DND-41 (cell line): Measurements from ENCODE around the gene MTHFR.

Source experiments
- ATAC-seq: fragments of 200-7000 bp; cut with Tn5 transposase; 3 replicates; pipeline ENCODE4 v1.9.1; 2021; ENCODE audit warnings: low read depth; ENCODE audit not compliant: insufficient read depth
- DNase-seq: peaks from one replicate; pipeline ENCODE4 v3.0.0-alpha.2; 2020
- H2AFZ ChIP-seq: 2 replicates; pipeline ENCODE4 v1.6.0; 2012; ENCODE audit warnings: low read depth, low read length
- H3K27ac ChIP-seq: 2 replicates; pipeline ENCODE4 v1.5.1; 2012; ENCODE audit warnings: low read length, inconsistent platforms
- H3K27me3 ChIP-seq: fragments of 200-600 bp; sonication (generic); 2 replicates; pipeline ENCODE4 v1.6.0; 2012; ENCODE audit warnings: low read length, mild to moderate bottlenecking, inconsistent platforms; ENCODE audit not compliant: insufficient read depth, poor library complexity
- H3K36me3 ChIP-seq: 2 replicates; pipeline ENCODE4 v1.5.1; 2012; ENCODE audit warnings: low read length, inconsistent platforms; ENCODE audit not compliant: insufficient read depth
- H3K4me1 ChIP-seq: 2 replicates; pipeline ENCODE4 v1.5.1; 2012; ENCODE audit warnings: mild to moderate bottlenecking, low read length; ENCODE audit not compliant: insufficient read depth
- H3K4me2 ChIP-seq: 2 replicates; pipeline ENCODE4 v1.6.0; 2012; ENCODE audit warnings: mild to moderate bottlenecking, moderate library complexity, low read length, inconsistent platforms; ENCODE audit not compliant: insufficient read depth
- H3K4me3 ChIP-seq, 2 experiments: fragments of 200-600 bp in 1 of 2; shearing (Covaris generic) in 1 of 2; 2 replicates each; pipeline ENCODE4 v1.5.1; 2012 to 2016; ENCODE audit warnings: inconsistent platforms in 2 of 2, low read length in 2 of 2, mild to moderate bottlenecking in 2 of 2, low read depth in 1 of 2, moderate library complexity in 1 of 2
- H3K79me2 ChIP-seq: 2 replicates; pipeline ENCODE4 v1.6.0; 2012; ENCODE audit warnings: low read length, inconsistent platforms; ENCODE audit not compliant: insufficient read depth
- H3K9ac ChIP-seq: 2 replicates; pipeline ENCODE4 v1.6.0; 2012; ENCODE audit warnings: low read depth, mild to moderate bottlenecking, inconsistent platforms, low read length, moderate library complexity
- H3K9me3 ChIP-seq: 2 replicates; pipeline ENCODE4 v1.5.1; 2012; ENCODE audit warnings: low read length, moderate library complexity, mild to moderate bottlenecking, inconsistent platforms; ENCODE audit not compliant: insufficient read depth, severe bottlenecking
- H4K20me1 ChIP-seq: 2 replicates; pipeline ENCODE4 v1.6.0; 2012; ENCODE audit warnings: low read length; ENCODE audit not compliant: insufficient read depth
- EZH2 ChIP-seq: IDR thresholded peaks from 3 replicates; pipeline ENCODE4 v1.6.1; 2012; ENCODE audit warnings: borderline replicate concordance, low read depth, mild to moderate bottlenecking, moderate library complexity, low read length, inconsistent platforms; ENCODE audit not compliant: severe bottlenecking
- TF ChIP-seq, protein P1 (sequence below): IDR thresholded peaks from 2 replicates; pipeline ENCODE4 v1.5.1; 2012; ENCODE audit warnings: borderline replicate concordance, low read length, moderate library complexity, mild to moderate bottlenecking; ENCODE audit not compliant: poor library complexity, severe bottlenecking; ENCODE audit errors: extremely low read depth

The MTHFR gene

DNA sequence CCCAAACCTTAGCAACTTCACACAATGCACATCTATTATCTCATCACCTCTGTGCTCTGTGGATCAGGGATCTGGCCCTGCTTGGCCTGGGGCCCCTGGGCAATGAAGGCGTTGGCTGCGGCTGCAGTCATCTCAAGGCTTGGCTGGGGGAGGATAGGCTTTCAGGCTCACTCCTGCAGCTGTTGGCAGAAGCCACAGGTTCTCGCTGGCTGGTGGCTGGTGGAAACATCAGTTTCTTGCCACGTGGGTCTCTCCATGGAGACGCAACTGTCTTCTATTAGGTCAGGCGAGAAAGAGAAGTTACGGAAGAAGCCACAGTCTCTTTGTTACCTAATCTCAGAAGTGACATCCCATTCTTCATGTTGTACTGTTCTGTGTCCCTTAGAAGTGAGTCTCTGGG lies 45.4 kb upstream of the MTHFR start:
- Histone ChIP-seq H2AFZ (no peak overlapping the region), H3K9me3 (no peaks in the 10 kb centered on the region), H3K27ac (no peak overlapping the region), H3K79me2 (no peaks in the 10 kb centered on the region), H3K27me3 (no peaks in the 10 kb centered on the region), H3K9ac (no peak overlapping the region), H3K4me1 (no peaks in the 10 kb centered on the region), H3K36me3 (no peaks in the 10 kb centered on the region), H3K4me3 (no peak overlapping the region), H4K20me1 (peaks cover 16% of the 10 kb centered on the region), H3K4me2 (no peak overlapping the region)
- ATAC-seq (peak; percentile 81), DNase-seq (peak; percentile 36)
- TF ChIP-seq, protein P1, sequence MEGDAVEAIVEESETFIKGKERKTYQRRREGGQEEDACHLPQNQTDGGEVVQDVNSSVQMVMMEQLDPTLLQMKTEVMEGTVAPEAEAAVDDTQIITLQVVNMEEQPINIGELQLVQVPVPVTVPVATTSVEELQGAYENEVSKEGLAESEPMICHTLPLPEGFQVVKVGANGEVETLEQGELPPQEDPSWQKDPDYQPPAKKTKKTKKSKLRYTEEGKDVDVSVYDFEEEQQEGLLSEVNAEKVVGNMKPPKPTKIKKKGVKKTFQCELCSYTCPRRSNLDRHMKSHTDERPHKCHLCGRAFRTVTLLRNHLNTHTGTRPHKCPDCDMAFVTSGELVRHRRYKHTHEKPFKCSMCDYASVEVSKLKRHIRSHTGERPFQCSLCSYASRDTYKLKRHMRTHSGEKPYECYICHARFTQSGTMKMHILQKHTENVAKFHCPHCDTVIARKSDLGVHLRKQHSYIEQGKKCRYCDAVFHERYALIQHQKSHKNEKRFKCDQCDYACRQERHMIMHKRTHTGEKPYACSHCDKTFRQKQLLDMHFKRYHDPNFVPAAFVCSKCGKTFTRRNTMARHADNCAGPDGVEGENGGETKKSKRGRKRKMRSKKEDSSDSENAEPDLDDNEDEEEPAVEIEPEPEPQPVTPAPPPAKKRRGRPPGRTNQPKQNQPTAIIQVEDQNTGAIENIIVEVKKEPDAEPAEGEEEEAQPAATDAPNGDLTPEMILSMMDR: no peak
- TF ChIP-seq EZH2: no peak

DNA sequence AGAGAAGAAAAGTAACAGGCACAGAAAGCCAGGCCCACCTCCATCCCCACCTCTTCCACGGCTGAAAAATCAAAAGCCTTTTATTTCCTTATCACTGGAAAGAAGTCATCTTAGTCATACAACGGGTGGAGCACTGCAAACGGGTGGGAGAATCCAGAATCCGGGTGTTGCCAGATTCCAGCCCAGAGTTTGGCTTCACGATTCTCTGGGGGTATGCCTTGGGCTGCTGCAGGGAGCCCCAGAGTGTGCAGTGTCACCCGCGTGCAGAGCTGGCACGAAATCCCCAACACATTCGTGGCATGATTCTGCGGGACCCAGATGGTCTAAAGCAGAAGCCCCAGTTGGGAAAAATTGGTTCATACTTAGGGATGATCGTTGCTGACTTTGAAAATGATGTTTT lies 44.4 kb upstream of the MTHFR start:
- no peaks in the 10 kb centered on the region for H3K4me1 ChIP-seq
- H3K4me2 ChIP-seq: no peak overlapping the region
- no peaks in the 10 kb centered on the region for H3K79me2 ChIP-seq
- H3K36me3 ChIP-seq: peaks cover 5% of the 10 kb centered on the region; the same call in 1 of the 2 replicates
- H3K27ac ChIP-seq: no peak overlapping the region
- no peak overlapping the region for H2AFZ ChIP-seq
- no peak for TF ChIP-seq EZH2
- TF ChIP-seq, protein P1: no peak
- no peaks in the 10 kb centered on the region for H3K9me3 ChIP-seq
- H3K9ac ChIP-seq: no peak overlapping the region
- H3K4me3 ChIP-seq: no peak overlapping the region
- peaks cover 21% of the 10 kb centered on the region for H4K20me1 ChIP-seq
- ATAC-seq: no peak
- no peak for DNase-seq
- no peaks in the 10 kb centered on the region for H3K27me3 ChIP-seq

DNA sequence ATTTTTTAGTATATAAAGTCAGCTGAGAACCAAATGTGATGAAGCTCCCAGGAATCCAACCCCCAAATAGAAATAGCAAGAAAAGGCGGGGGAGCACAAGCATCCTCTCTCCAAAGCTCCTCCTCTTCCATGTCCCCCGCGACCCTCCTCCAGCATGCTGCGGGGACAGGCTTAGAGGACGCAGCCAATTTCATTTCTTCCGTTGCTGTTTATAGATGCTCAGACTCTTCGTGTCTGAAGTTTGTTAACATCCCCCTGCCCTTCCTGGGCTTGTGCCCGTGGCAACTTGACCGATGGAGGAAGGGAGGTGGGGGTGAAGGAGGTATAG lies 42.6 kb upstream of the MTHFR start:
- H4K20me1 ChIP-seq: peaks cover 26% of the 10 kb centered on the region
- H3K4me3 ChIP-seq: no peak overlapping the region
- H2AFZ ChIP-seq: no peak overlapping the region
- DNase-seq (no peak), ATAC-seq (no peak)
- H3K4me1 ChIP-seq: no peaks in the 10 kb centered on the region
- H3K27me3 ChIP-seq: no peaks in the 10 kb centered on the region
- no peak for TF ChIP-seq EZH2
- H3K36me3 ChIP-seq: peaks cover 18% of the 10 kb centered on the region; the same call in 1 of the 2 replicates
- no peak overlapping the region for H3K4me2 ChIP-seq
- no peak overlapping the region for H3K27ac ChIP-seq
- no peaks in the 10 kb centered on the region for H3K9me3 ChIP-seq
- H3K79me2 ChIP-seq: no peaks in the 10 kb centered on the region
- H3K9ac ChIP-seq: no peak overlapping the region

DNA sequence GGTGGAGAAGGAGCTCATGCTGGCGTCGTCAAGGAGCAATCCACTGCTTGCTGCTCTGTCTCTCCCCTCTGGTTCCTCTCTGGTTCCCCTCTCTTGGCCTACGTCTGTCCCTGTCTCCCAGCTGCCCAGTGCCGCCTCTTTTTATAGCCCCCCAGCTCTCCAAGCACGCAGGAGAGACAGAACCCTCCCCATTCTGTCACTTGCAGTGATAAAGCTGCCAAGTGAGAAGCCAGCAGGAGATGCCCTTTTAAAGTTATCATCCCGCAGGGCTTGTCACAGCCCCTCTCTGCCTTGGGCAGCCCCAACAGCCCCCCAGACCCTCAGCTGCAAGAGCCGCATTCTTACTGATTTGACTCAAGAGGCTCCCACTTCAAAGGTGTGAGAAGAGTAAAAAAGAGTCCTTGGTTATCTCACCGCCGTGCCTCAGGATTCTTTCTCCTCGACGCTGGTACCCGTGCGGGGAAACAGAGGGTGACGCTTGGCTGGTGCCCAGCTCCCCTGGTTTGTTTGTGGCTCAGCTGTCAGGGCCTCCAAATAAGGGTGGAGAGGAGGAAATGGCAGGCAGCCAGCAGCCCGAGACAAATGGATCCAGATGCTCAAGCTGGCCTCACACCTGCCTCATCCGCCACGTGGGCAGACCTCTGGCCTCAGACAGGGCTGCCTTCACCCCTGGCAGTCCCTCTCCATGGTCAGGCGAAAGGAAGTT lies 42.1 kb upstream of the MTHFR start, which contains the start of gene NPPA:
TSS of gene NPPA (minus strand) at position 117 of the 706 bp plus-strand sequence. CDS start at position 18, 99 bp downstream.
- no peaks in the 10 kb centered on the region for H3K27me3 ChIP-seq
- DNase-seq (no peak), ATAC-seq (no peak)
- no peak within 1 kb of the TSS for H2AFZ ChIP-seq
- no peak within 1 kb of the TSS for H3K27ac ChIP-seq
- H3K4me2 ChIP-seq: no peak within 1 kb of the TSS
- no peak within 1 kb of the TSS for H3K4me3 ChIP-seq
- no peak for TF ChIP-seq EZH2
- TF ChIP-seq, protein P1: no peak
- H3K4me1 ChIP-seq: no peaks in the 10 kb centered on the region
- H3K79me2 ChIP-seq: no peaks in the 10 kb centered on the region
- no peaks in the 10 kb centered on the region for H3K9me3 ChIP-seq
- peaks cover 26% of the 10 kb centered on the region for H4K20me1 ChIP-seq
- no peak within 1 kb of the TSS for H3K9ac ChIP-seq
- H3K36me3 ChIP-seq: peaks cover 19% of the 10 kb centered on the region; the same call in 1 of the 2 replicates
